HCT116 (cell line): Measurements from ENCODE around the gene TARBP1. TPM values are rescaled to one million over a fixed set of nuclear protein-coding genes. Genes with fewer than 3 reads are reported as not detected.

Source experiments
- ATAC-seq: fragments of 200-7000 bp; cut with Tn5 transposase; 2 replicates; pipeline ENCODE4 v1.9.1; 2020; ENCODE audit warnings: mild to moderate bottlenecking, moderate library complexity
- BruUV-seq: library from RNA; stranded (reverse); fragments of 400-500 nt; replicated peaks from 2 replicates; lab custom pipeline; 2021; lab: Mats Ljungman, UMichigan
- CTCF ChIA-PET: fragments of 300-600 bp; sonication (Branson Sonifier 250); formaldehyde crosslinking; loops from one replicate; lab custom pipeline; 2021; ENCODE audit warnings: antibody characterized with exemption; lab: Charles Lee
- POLR2A ChIA-PET: fragments of 300-600, 350-600 bp; sonication (Branson Sonifier 250); formaldehyde crosslinking; loops from one replicate; lab custom pipeline; 2021; ENCODE audit warnings: antibody characterized with exemption; lab: Charles Lee
- RAD21 ChIA-PET, 2 experiments: fragments of 300-600 bp; sonication (Branson Sonifier 250); formaldehyde crosslinking; loops; one replicate each; lab custom pipeline; 2023; ENCODE audit warnings: low total read pairs in 2 of 2; ENCODE audit not compliant: uncharacterized antibody in 2 of 2, unreplicated experiment in 2 of 2, low non-redundant PET in 1 of 2; lab: Charles Lee
- DNase-seq: peaks from one replicate; pipeline ENCODE4 v3.0.0-alpha.2; 2010; ENCODE audit warnings: low read depth, low spot score
- H2AFZ ChIP-seq: fragments of 200-600 bp; shearing (Covaris generic), sonication (generic); 2 replicates; pipeline ENCODE4 v1.6.1; 2017; ENCODE audit warnings: low read depth, mixed run types, mixed read lengths, antibody characterized with exemption, low read length; ENCODE audit not compliant: poor library complexity, severe bottlenecking
- H3K27ac ChIP-seq: 2 replicates; pipeline ENCODE4 v1.5.1; 2012; ENCODE audit warnings: low read depth, low read length
- H3K27me3 ChIP-seq: fragments of 200-600 bp; sonication (generic); 2 replicates; pipeline ENCODE4 v1.6.1; 2016; ENCODE audit warnings: mixed run types, low read length, mixed read lengths; ENCODE audit not compliant: insufficient read depth
- H3K36me3 ChIP-seq, 2 experiments: fragments of 200-500 bp in 1 of 2; fragments of 200-600 bp in 1 of 2; sonication (Bioruptor generic) in 1 of 2; sonication (generic) in 1 of 2; 2 replicates each; pipeline versions ENCODE4 v1.5.1 to v1.6.1; 2014 to 2016; ENCODE audit warnings: low read length in 2 of 2, inconsistent platforms in 1 of 2, mixed read lengths in 1 of 2, mixed run types in 1 of 2; ENCODE audit not compliant: insufficient read depth in 2 of 2, control insufficient read depth in 1 of 2
- H3K4me1 ChIP-seq, 2 experiments: fragments of 200-600 bp in 1 of 2; sonication (generic) in 1 of 2; 2 replicates each; pipeline versions ENCODE4 v1.5.1 to v1.6.1; 2012 to 2017; ENCODE audit warnings: low read length in 2 of 2, inconsistent platforms in 1 of 2, mild to moderate bottlenecking in 1 of 2, mixed read lengths in 1 of 2, mixed run types in 1 of 2, moderate library complexity in 1 of 2; ENCODE audit not compliant: insufficient read depth in 2 of 2, control insufficient read depth in 1 of 2
- H3K4me2 ChIP-seq: fragments of 200-600 bp; sonication (generic); 2 replicates; pipeline ENCODE4 v1.6.1; 2017; ENCODE audit warnings: mixed run types, low read length, mixed read lengths
- H3K4me3 ChIP-seq, 2 experiments: fragments of 200-600 bp in 1 of 2; sonication (generic) in 1 of 2; replicated peaks in 1 of 2; 2 replicates each; pipeline ENCODE4 v1.5.1; 2011 to 2016; ENCODE audit warnings: low read length in 2 of 2, control low read depth in 1 of 2, low read depth in 1 of 2, mild to moderate bottlenecking in 1 of 2, mixed read lengths in 1 of 2, mixed run types in 1 of 2
- H3K79me2 ChIP-seq: fragments of 200-600 bp; sonication (generic); 2 replicates; pipeline ENCODE4 v1.6.1; 2017; ENCODE audit warnings: mild to moderate bottlenecking, mixed run types, low read length, moderate library complexity, mixed read lengths; ENCODE audit not compliant: insufficient read depth
- H3K9ac ChIP-seq: fragments of 200-600 bp; sonication (generic); 2 replicates; pipeline ENCODE4 v1.6.1; 2016; ENCODE audit warnings: low read length, mixed read lengths
- H3K9me2 ChIP-seq: fragments of 200-600 bp; sonication (generic), shearing (Covaris generic); 2 replicates; pipeline ENCODE4 v1.6.1; 2017; ENCODE audit warnings: mixed run types, mild to moderate bottlenecking, moderate library complexity; ENCODE audit not compliant: insufficient read depth
- H3K9me3 ChIP-seq, 2 experiments: fragments of 200-500 bp in 1 of 2; fragments of 200-600 bp in 1 of 2; sonication (Bioruptor generic) in 1 of 2; sonication (generic) in 1 of 2; 2 replicates each; pipeline ENCODE4 v1.6.1; 2014 to 2017; ENCODE audit warnings: low read length in 2 of 2, mixed read lengths in 2 of 2, inconsistent platforms in 1 of 2, low read depth in 1 of 2, mild to moderate bottlenecking in 1 of 2, mixed run types in 1 of 2, moderate library complexity in 1 of 2; ENCODE audit not compliant: control insufficient read depth in 1 of 2, insufficient read depth in 1 of 2
- H4K20me1 ChIP-seq: fragments of 200-600 bp; sonication (generic), shearing (Covaris generic); 2 replicates; pipeline ENCODE4 v1.6.1; 2017; ENCODE audit warnings: mixed run types, mild to moderate bottlenecking, moderate library complexity; ENCODE audit not compliant: insufficient read depth
- EGR1 ChIP-seq: IDR thresholded peaks from 2 replicates; pipeline ENCODE4 v1.6.1; 2012; ENCODE audit warnings: low read depth
- EZH2 ChIP-seq: fragments of 200-600 bp; sonication (generic); IDR thresholded peaks from 2 replicates; pipeline ENCODE4 v1.6.1; 2017; ENCODE audit warnings: antibody characterized with exemption, mixed run types
- EZH2phosphoT487 ChIP-seq: fragments of 200-600 bp; IDR thresholded peaks from 2 replicates; pipeline ENCODE4 v1.6.1; 2018; ENCODE audit warnings: antibody characterized with exemption, borderline replicate concordance
- FOSL1 ChIP-seq: IDR thresholded peaks from 2 replicates; pipeline ENCODE4 v1.6.1; 2012; ENCODE audit warnings: low read depth
- JUND ChIP-seq: IDR thresholded peaks from 2 replicates; pipeline ENCODE4 v1.6.1; 2012
- SIN3A ChIP-seq: IDR thresholded peaks from 2 replicates; pipeline ENCODE4 v1.6.1; 2012; ENCODE audit warnings: low read depth
- SRF ChIP-seq: IDR thresholded peaks from 2 replicates; pipeline ENCODE4 v1.6.1; 2012; ENCODE audit warnings: low read depth
- TCF7L2 ChIP-seq: IDR thresholded peaks from 2 replicates; pipeline ENCODE4 v1.7.0; 2011; ENCODE audit warnings: borderline replicate concordance, inconsistent platforms; ENCODE audit not compliant: insufficient read depth, insufficient read length; ENCODE audit errors: extremely low read depth
- ZFX ChIP-seq: fragments of 450-650 bp; IDR thresholded peaks from 2 replicates; pipeline ENCODE4 v1.6.1; 2017
- ZNF274 ChIP-seq: fragments of 200-500 bp; sonication (Bioruptor generic); IDR thresholded peaks from 2 replicates; pipeline ENCODE4 v1.6.1; 2014; ENCODE audit warnings: mild to moderate bottlenecking, low read depth, low read length, inconsistent platforms
- intact Hi-C: fragments of 100-400 bp; cut with micrococcal nuclease; formaldehyde crosslinking; loops from 2 replicates; pipeline ENCODE4 v1.10.0; 2022
- total RNA-seq: library from RNA; stranded (reverse); gene quantifications from one replicate; pipeline ENCODE4 v1.2.1, GENCODE V29; 2021; ENCODE audit not compliant: unreplicated experiment
- TF ChIP-seq, protein P1 (sequence below): IDR thresholded peaks from 2 replicates; pipeline ENCODE4 v1.6.1; 2012; ENCODE audit warnings: low read depth
- TF ChIP-seq, protein P2 (sequence below): IDR thresholded peaks from 2 replicates; pipeline ENCODE4 v1.6.1; 2012
- TF ChIP-seq, protein P3 (sequence below), 3 experiments: fragments of 200-600 bp in 1 of 3; sonication (generic) in 1 of 3; IDR thresholded peaks in 2 of 3; conservative IDR thresholded peaks in 1 of 3; 2 replicates each; pipeline ENCODE4 v1.5.1; 2012 to 2017; ENCODE audit warnings: low read depth in 2 of 3, low read length in 2 of 3, antibody characterized with exemption in 1 of 3, borderline replicate concordance in 1 of 3, control low read depth in 1 of 3, mild to moderate bottlenecking in 1 of 3, mixed read lengths in 1 of 3, mixed run types in 1 of 3, moderate library complexity in 1 of 3; ENCODE audit not compliant: insufficient read depth in 1 of 3
- TF ChIP-seq, protein P4 (sequence below): IDR thresholded peaks from 2 replicates; pipeline ENCODE4 v1.6.1; 2011; ENCODE audit warnings: mild to moderate bottlenecking, low read length, moderate library complexity; ENCODE audit not compliant: insufficient replicate concordance; ENCODE audit errors: extremely low read depth

TARBP1 gene
- total RNA-seq, 1 experiment from 2014 or later, result 17.2 TPM

DNA sequence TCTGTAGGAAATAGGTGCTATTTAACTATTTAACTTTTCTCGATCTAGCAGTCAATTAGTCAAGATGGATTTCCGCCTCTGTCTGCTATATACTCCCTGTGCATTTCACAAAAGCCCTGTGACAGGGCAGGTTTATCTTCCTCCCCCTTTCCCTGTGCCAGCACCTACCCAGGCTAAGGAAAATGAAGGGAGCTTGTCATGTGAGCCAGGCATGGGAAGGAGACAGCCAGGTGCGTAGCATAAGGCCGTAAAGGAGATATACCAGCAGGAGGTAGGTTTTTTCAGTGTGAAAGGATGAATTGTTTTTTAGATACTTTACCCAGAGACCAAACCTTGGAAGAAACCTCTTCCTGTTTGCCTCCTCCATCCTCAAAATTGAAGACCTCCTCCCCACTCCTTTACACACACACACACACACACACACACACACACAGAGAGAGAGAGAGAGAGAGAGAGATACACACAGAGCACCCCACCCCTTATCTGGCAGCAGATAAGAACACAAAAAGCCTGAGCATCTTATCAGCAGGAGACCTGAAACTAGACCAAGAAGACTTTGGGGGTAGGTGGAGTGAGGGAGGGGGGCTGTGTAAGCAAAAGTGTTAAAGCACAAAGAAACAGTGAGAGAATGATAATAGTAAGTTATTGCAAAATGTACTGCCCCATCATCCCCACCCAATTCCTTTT is 12.0 kb upstream of the TARBP1 start:
- H3K79me2 ChIP-seq, result no peaks in the 10 kb centered on the region
- DNase-seq, result no peak
- H3K27ac ChIP-seq, result no peak overlapping the region
- intact Hi-C loops, result loop anchor here (10.0 kb wide), 1 partner anchor 234 kb away; no protein-coding TSS in a partner anchor
- ATAC-seq, result no peak
- no peak overlapping the region for H3K9ac ChIP-seq
- BruUV-seq, result no TSS peak
- ChIA-PET RAD21 (no interaction called here), CTCF (no interaction called here), POLR2A (no interaction called here)
- H3K27me3 ChIP-seq, result no peaks in the 10 kb centered on the region
- H3K4me3 ChIP-seq, result no peak overlapping the region
- H3K4me2 ChIP-seq, result no peak overlapping the region
- no peaks in the 10 kb centered on the region for H3K9me3 ChIP-seq
- H3K4me1 ChIP-seq, result peaks cover 0 to 8% of the 10 kb centered on the region in 2 experiments; a peak in 1 of 4 replicates
- no peak overlapping the region for H2AFZ ChIP-seq
- no peaks in the 10 kb centered on the region for H3K9me2 ChIP-seq
- no peak for TF ChIP-seq FOSL1
- TF ChIP-seq, protein P1, sequence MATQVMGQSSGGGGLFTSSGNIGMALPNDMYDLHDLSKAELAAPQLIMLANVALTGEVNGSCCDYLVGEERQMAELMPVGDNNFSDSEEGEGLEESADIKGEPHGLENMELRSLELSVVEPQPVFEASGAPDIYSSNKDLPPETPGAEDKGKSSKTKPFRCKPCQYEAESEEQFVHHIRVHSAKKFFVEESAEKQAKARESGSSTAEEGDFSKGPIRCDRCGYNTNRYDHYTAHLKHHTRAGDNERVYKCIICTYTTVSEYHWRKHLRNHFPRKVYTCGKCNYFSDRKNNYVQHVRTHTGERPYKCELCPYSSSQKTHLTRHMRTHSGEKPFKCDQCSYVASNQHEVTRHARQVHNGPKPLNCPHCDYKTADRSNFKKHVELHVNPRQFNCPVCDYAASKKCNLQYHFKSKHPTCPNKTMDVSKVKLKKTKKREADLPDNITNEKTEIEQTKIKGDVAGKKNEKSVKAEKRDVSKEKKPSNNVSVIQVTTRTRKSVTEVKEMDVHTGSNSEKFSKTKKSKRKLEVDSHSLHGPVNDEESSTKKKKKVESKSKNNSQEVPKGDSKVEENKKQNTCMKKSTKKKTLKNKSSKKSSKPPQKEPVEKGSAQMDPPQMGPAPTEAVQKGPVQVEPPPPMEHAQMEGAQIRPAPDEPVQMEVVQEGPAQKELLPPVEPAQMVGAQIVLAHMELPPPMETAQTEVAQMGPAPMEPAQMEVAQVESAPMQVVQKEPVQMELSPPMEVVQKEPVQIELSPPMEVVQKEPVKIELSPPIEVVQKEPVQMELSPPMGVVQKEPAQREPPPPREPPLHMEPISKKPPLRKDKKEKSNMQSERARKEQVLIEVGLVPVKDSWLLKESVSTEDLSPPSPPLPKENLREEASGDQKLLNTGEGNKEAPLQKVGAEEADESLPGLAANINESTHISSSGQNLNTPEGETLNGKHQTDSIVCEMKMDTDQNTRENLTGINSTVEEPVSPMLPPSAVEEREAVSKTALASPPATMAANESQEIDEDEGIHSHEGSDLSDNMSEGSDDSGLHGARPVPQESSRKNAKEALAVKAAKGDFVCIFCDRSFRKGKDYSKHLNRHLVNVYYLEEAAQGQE, result no peak
- TF ChIP-seq TCF7L2, result no peak
- no peak for TF ChIP-seq EGR1
- TF ChIP-seq, protein P2, sequence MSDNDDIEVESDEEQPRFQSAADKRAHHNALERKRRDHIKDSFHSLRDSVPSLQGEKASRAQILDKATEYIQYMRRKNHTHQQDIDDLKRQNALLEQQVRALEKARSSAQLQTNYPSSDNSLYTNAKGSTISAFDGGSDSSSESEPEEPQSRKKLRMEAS, result no peak
- TF ChIP-seq ZFX, result no peak
- TF ChIP-seq ZNF274, result no peak
- no peak for TF ChIP-seq SRF
- no peak for TF ChIP-seq SIN3A
- no peak for TF ChIP-seq EZH2phosphoT487
- TF ChIP-seq EZH2, result no peak
- TF ChIP-seq, protein P3, sequence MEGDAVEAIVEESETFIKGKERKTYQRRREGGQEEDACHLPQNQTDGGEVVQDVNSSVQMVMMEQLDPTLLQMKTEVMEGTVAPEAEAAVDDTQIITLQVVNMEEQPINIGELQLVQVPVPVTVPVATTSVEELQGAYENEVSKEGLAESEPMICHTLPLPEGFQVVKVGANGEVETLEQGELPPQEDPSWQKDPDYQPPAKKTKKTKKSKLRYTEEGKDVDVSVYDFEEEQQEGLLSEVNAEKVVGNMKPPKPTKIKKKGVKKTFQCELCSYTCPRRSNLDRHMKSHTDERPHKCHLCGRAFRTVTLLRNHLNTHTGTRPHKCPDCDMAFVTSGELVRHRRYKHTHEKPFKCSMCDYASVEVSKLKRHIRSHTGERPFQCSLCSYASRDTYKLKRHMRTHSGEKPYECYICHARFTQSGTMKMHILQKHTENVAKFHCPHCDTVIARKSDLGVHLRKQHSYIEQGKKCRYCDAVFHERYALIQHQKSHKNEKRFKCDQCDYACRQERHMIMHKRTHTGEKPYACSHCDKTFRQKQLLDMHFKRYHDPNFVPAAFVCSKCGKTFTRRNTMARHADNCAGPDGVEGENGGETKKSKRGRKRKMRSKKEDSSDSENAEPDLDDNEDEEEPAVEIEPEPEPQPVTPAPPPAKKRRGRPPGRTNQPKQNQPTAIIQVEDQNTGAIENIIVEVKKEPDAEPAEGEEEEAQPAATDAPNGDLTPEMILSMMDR (IDR thresholded peaks at IDR 0.05 in 2 of 3, conservative IDR thresholded peaks at IDR 0.05 in 1 of 3; ENCODE audit: borderline replicate concordance in 1 of 3, insufficient read depth in 1 of 3, low read depth in 2 of 3, low read length in 2 of 3), result no peak
- TF ChIP-seq JUND, result no peak
- TF ChIP-seq, protein P4, sequence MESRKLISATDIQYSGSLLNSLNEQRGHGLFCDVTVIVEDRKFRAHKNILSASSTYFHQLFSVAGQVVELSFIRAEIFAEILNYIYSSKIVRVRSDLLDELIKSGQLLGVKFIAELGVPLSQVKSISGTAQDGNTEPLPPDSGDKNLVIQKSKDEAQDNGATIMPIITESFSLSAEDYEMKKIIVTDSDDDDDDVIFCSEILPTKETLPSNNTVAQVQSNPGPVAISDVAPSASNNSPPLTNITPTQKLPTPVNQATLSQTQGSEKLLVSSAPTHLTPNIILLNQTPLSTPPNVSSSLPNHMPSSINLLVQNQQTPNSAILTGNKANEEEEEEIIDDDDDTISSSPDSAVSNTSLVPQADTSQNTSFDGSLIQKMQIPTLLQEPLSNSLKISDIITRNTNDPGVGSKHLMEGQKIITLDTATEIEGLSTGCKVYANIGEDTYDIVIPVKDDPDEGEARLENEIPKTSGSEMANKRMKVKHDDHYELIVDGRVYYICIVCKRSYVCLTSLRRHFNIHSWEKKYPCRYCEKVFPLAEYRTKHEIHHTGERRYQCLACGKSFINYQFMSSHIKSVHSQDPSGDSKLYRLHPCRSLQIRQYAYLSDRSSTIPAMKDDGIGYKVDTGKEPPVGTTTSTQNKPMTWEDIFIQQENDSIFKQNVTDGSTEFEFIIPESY, result no peak
- H4K20me1 ChIP-seq, result no peaks in the 10 kb centered on the region
- no peaks in the 10 kb centered on the region for H3K36me3 ChIP-seq
